Measurements from ENCODE around the gene EFNA5. TPM values are rescaled to one million over a fixed set of nuclear protein-coding genes. Genes with fewer than 3 reads are reported as not detected.
A peak's percentile ranks its signal among the peaks of the same experiment; 100 is the strongest.

The EFNA5 gene
- total RNA-seq, 1 donor from 2014 or later: 57.5 TPM

- no peaks in the 10 kb centered on the region for H3K27me3 Mint-ChIP-seq (ENCODE audit: low read depth)
- no peaks in the 10 kb centered on the region for H3K9me3 Mint-ChIP-seq
- no peaks in the 10 kb centered on the region for H3K36me3 Mint-ChIP-seq
- no peak overlapping the region for H3K4me3 Mint-ChIP-seq
- TF ChIP-seq CTCF (IDR thresholded peaks at IDR 0.05; ENCODE audit: unreplicated experiment): no peak
- no peak overlapping the region for H3K27ac Mint-ChIP-seq
- peaks cover 81% of the 10 kb centered on the region for H3K4me1 Mint-ChIP-seq
- DNase-seq (ENCODE audit: low spot score in 2 of 2, unreplicated experiment in 2 of 2): no peak
These were observed 94.6 kb downstream of the EFNA5 start for GRCh38 chr5:107576155-107576554.

GRCh38 chr5:107574287-107574686 is 96.5 kb downstream of the EFNA5 start:
- H3K4me1 Mint-ChIP-seq: peaks cover 87% of the 10 kb centered on the region

GRCh38 chr5:107572715-107573368 is 97.9 kb downstream of the EFNA5 start:
- no peak overlapping the region for H3K27ac Mint-ChIP-seq
- no peak for TF ChIP-seq CTCF (IDR thresholded peaks at IDR 0.05; ENCODE audit: unreplicated experiment)
- H3K9me3 Mint-ChIP-seq: no peaks in the 10 kb centered on the region
- no peak for DNase-seq (ENCODE audit: low spot score in 2 of 2, unreplicated experiment in 2 of 2)
- no peaks in the 10 kb centered on the region for H3K36me3 Mint-ChIP-seq
- H3K4me1 Mint-ChIP-seq: peaks cover 87% of the 10 kb centered on the region
- H3K27me3 Mint-ChIP-seq (ENCODE audit: low read depth): no peaks in the 10 kb centered on the region
- no peak overlapping the region for H3K4me3 Mint-ChIP-seq

More at GRCh38 chr5:107574287-107574686, 96.5 kb downstream of the EFNA5 start:
- H3K27ac Mint-ChIP-seq: no peak overlapping the region
- no peaks in the 10 kb centered on the region for H3K27me3 Mint-ChIP-seq (ENCODE audit: low read depth)
- H3K36me3 Mint-ChIP-seq: no peaks in the 10 kb centered on the region
- no peak for DNase-seq (ENCODE audit: low spot score in 2 of 2, unreplicated experiment in 2 of 2)
- TF ChIP-seq CTCF (IDR thresholded peaks at IDR 0.05; ENCODE audit: unreplicated experiment): no peak
- H3K9me3 Mint-ChIP-seq: no peaks in the 10 kb centered on the region
- no peak overlapping the region for H3K4me3 Mint-ChIP-seq

DNA sequence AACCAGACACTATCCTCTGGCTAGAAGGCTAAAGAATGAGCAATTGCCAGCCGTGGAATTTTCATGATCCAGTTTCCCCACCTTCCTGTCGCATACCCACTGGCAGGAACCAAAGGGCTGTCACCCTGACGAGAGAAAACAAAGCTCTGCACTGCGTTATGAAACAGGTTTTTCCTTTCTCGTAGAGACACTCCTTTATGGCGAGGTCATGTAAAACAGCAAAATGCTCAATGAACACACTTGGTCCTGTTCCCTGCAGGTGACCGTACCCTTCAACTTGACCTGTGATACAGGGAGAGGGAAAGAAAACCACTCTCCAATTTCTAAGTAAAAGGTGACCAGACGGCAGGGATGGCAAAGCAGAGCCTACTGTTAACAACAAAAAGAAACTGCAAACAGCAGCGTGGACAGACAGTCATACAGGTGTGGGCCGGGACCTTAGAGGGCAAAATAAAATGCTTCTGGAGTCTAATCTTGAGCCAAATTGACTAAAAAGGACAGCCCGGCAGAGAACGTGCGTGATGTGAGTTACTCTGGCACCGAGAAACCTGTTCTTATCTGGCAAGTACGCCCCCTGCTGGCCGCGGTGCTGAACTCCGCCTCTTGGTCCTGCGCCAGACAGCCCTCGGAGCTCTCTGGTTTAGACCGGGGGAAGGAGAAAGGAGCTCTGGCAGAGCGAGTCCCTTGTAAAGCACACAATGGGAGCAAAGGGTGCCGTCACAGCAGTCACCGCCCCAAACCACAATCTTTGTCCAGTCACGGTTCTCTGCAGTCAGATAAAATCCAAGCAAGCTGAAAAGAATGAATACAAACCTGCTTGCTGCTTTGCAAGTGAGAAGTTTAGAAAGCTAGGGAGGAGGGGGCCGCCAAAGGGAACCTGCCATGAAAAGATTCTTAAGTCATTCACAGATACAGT is 98.9 kb downstream of the EFNA5 start:
- TF ChIP-seq CTCF (IDR thresholded peaks at IDR 0.05; ENCODE audit: unreplicated experiment): peak; percentile 99
- Mint-ChIP-seq H3K27ac (peak overlapping the region; percentile 90), H3K4me3 (peak overlapping the region; percentile 57), H3K36me3 (no peaks in the 10 kb centered on the region), H3K27me3 (ENCODE audit: low read depth) (no peaks in the 10 kb centered on the region), H3K4me1 (peaks cover 87% of the 10 kb centered on the region), H3K9me3 (no peaks in the 10 kb centered on the region)
- DNase-seq (ENCODE audit: low spot score in 2 of 2, unreplicated experiment in 2 of 2): peak; percentile 88 to 98

GRCh38 chr5:107570805-107571531 is 99.8 kb downstream of the EFNA5 start:
- no peak for TF ChIP-seq CTCF (IDR thresholded peaks at IDR 0.05; ENCODE audit: unreplicated experiment)

More at GRCh38 chr5:107570805-107571531, 99.8 kb downstream of the EFNA5 start:
- Mint-ChIP-seq H3K27ac (peak overlapping the region; percentile 90), H3K27me3 (ENCODE audit: low read depth) (no peaks in the 10 kb centered on the region), H3K36me3 (no peaks in the 10 kb centered on the region), H3K4me1 (peaks cover 87% of the 10 kb centered on the region), H3K9me3 (no peaks in the 10 kb centered on the region), H3K4me3 (peak overlapping the region; percentile 57)
- no peak for DNase-seq (ENCODE audit: low spot score in 2 of 2, unreplicated experiment in 2 of 2)

Data from mesothelial cell of epicardium (in vitro differentiated cells).